ENCODE data around the gene RHOT2.
A peak's percentile ranks its signal among the peaks of the same experiment; 100 is the strongest.

Gene RHOT2

GRCh38 chr16:638034-638543 is 29.8 kb upstream of the RHOT2 start:
- H3K4me3 ChIP-seq (ENCODE audit: low read depth, low read length): no peak overlapping the region
- TF ChIP-seq, protein P1, sequence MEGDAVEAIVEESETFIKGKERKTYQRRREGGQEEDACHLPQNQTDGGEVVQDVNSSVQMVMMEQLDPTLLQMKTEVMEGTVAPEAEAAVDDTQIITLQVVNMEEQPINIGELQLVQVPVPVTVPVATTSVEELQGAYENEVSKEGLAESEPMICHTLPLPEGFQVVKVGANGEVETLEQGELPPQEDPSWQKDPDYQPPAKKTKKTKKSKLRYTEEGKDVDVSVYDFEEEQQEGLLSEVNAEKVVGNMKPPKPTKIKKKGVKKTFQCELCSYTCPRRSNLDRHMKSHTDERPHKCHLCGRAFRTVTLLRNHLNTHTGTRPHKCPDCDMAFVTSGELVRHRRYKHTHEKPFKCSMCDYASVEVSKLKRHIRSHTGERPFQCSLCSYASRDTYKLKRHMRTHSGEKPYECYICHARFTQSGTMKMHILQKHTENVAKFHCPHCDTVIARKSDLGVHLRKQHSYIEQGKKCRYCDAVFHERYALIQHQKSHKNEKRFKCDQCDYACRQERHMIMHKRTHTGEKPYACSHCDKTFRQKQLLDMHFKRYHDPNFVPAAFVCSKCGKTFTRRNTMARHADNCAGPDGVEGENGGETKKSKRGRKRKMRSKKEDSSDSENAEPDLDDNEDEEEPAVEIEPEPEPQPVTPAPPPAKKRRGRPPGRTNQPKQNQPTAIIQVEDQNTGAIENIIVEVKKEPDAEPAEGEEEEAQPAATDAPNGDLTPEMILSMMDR (IDR thresholded peaks at IDR 0.05; ENCODE audit: borderline replicate concordance, insufficient read depth, low read depth, low read length): no peak

DNA sequence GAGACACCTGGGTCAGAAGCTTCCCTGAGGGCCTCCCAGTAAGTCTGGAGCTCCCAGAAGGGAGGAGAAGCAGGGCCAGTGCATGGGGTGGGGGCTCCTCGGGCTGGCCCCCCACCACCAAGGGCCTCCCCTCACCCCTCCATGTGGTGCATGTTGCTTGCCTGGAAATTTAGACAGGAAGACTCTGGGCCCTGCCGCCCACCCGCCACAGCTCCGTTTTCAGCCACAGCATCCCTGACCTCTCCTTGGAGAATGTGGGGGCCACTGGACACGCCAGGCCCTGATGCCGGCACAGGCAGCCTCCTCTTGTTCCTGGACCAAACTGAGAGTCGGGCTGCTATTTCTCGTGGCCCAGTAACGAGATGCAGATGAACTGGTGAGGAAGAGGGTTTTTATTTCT is 29.1 kb upstream of the RHOT2 start:
- TF ChIP-seq, protein P1 (IDR thresholded peaks at IDR 0.05; ENCODE audit: borderline replicate concordance, insufficient read depth, low read depth, low read length): no peak
- no peak overlapping the region for H3K4me3 ChIP-seq (ENCODE audit: low read depth, low read length)

GRCh38 chr16:640614-641013 is 27.3 kb upstream of the RHOT2 start:
- H3K4me3 ChIP-seq (ENCODE audit: low read depth, low read length): peak overlapping the region; percentile 16
- TF ChIP-seq, protein P1 (IDR thresholded peaks at IDR 0.05; ENCODE audit: borderline replicate concordance, insufficient read depth, low read depth, low read length): no peak

DNA sequence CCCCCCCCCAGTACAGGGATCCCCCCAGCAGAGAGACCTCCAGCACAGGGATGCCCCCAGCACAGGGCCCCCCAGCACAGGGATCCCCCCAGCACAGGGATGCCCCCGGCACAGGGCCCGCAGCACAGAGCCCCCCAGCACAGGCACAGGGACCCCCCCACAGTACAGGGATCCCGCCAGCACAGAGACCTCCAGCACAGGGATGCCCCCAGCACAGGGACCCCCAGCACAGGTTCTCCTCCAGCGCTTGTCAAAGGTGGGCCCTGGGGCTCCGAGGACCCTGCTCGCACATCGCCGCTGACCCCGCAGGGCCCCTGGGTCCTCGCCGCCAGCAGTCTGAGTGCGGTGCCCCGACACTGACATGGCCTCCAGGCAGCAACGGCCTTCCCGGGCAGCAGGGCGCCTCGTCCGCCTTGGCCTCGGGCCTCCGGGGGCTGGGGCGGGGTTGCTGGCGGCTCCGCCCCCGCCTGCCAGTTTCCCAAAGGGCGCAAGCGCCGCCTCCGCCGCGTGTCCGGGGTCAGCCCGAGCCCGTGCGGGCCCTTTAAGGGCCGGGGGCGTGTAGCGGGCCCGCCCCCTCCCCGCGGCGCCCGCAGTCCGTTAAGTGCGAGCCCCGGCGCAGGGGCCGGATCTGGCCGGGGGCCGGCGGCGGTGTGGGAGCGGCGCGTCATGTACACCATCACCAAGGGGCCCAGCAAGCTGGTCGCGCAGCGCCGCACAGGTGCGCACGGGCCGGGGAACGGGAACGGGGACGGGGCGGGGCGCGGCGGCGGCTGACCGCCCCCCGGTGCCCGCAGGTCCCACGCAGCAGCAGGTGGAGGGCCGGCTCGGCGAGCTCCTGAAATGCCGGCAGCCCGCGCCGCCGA is 26.4 kb upstream of the RHOT2 start, which contains the start of gene MCRIP2:
TSS of gene MCRIP2 (plus strand) at position 503 of the 863 bp plus-strand sequence. CDS start at position 667, 164 bp downstream.
- peak within 1 kb of the TSS; percentile 63 for H3K4me3 ChIP-seq (ENCODE audit: low read depth, low read length)
- TF ChIP-seq, protein P1 (IDR thresholded peaks at IDR 0.05; ENCODE audit: borderline replicate concordance, insufficient read depth, low read depth, low read length): no peak

DNA sequence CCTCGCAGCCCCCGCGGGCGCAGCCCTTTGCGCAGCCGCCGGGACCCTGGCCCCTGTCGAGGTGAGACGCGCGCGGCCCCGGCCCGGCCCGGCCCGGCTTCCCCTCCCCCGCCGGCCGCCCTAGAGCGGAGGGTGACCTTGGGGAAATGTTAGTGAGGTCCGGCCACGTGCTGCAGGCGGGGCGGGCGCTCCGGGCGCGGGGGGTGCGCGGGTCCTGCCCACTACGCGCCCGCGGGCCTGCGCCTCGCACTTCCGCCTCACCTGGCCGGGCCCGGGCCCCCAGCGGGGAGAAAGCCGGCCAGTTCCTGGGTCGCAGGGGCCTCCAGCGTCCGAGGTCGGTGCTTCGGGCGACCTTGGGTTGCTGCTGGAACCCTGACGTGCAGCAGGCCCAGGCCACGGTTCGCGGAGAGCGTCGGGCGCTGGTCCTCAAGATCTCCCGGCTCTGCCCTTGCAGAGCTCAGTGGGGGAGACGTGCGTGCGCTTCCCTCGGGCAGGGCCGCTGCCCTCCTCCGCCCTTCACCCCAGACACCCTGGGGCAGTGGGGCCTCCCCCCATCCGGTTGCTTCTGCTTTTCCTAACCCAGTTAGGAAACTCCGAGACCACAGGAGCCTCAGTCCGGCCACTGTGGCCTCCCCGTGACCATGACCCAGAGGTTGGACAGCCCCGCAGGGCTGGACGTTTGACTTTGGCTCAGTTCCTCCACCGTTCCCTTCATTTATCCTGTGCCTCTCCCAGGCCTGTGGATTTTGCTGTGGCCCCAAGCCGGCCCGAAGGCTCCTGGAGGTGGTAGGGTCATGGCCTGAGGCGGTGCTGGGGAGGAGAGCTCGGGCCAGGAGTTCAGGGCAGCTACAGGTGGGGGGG is 25.5 kb upstream of the RHOT2 start:
- TF ChIP-seq, protein P1 (IDR thresholded peaks at IDR 0.05; ENCODE audit: borderline replicate concordance, insufficient read depth, low read depth, low read length): no peak
- peak overlapping the region; percentile 63 for H3K4me3 ChIP-seq (ENCODE audit: low read depth, low read length)

DNA sequence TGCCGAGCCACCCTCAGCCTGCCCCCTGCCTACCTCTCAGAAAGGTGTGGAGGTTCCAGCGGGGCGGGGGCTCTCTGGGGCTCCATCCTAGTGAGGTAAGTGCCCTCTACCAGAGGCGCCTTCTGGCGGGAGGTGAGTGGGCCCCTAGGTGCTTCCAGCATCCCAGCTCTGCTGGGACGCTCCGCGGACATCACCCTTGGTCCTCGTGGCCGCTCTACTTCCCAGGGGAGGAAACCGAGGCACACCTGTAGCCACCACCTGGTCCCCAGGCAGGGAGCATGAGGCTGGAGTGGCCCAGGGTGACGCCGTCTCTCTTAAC is 24.9 kb upstream of the RHOT2 start:
- H3K4me3 ChIP-seq (ENCODE audit: low read depth, low read length): peak overlapping the region; percentile 63
- TF ChIP-seq, protein P1 (IDR thresholded peaks at IDR 0.05; ENCODE audit: borderline replicate concordance, insufficient read depth, low read depth, low read length): no peak

Data from GM12875 (cell line).